ENCODE measurements around the gene LRRC75B.

- TF ChIP-seq CTCF (IDR thresholded peaks at IDR 0.05; ENCODE audit: poor library complexity, severe bottlenecking) (no peak), EP300 (conservative IDR thresholded peaks at IDR 0.05; ENCODE audit: poor library complexity, severe bottlenecking) (no peak), TAF1 (IDR thresholded peaks at IDR 0.05; ENCODE audit: low read depth) (no peak), RAD21 (conservative IDR thresholded peaks at IDR 0.05) (no peak), EZH2 (IDR thresholded peaks at IDR 0.05; ENCODE audit: borderline replicate concordance, insufficient read depth, low read length, poor library complexity, severe bottlenecking) (no peak), POLR2AphosphoS5 (IDR thresholded peaks at IDR 0.05) (no peak), SMC3 (conservative IDR thresholded peaks at IDR 0.05; ENCODE audit: poor library complexity) (no peak), MXI1 (conservative IDR thresholded peaks at IDR 0.05; ENCODE audit: poor library complexity, severe bottlenecking) (no peak), REST (IDR thresholded peaks at IDR 0.05; ENCODE audit: borderline replicate concordance) (no peak)
Observed at GRCh38 chr22:24601217-24602104, 8.6 kb upstream of the LRRC75B start.

All from neural cell (in vitro differentiated cells).